GM10847 (cell line): Measurements from ENCODE around the gene TMEM130.

Source experiments
- POLR2A ChIP-seq: IDR thresholded peaks from 2 replicates; pipeline ENCODE4 v1.6.1; 2011; ENCODE audit not compliant: insufficient read length; ENCODE audit errors: extremely low read depth

The TMEM130 gene

DNA sequence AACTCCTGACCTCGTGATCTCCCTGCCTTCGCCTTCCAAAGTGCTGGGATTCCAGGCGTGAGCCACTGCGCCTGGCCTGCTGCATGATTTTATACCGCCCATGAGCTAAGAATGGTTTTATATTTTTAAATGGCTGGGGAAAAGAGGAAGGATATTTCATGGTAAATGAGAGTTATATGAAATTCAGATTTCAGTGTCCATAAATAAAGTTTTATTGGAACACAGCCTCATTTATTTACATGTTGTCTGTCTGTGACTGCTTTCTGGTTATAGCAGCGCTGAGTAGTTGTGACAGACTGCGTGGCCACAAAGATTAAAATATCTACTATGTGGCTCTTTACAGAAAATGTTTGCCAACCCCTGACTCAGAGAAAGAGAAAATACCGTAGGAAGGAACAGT lies 10.7 kb upstream of the TMEM130 start:
- no peak for TF ChIP-seq POLR2A

DNA sequence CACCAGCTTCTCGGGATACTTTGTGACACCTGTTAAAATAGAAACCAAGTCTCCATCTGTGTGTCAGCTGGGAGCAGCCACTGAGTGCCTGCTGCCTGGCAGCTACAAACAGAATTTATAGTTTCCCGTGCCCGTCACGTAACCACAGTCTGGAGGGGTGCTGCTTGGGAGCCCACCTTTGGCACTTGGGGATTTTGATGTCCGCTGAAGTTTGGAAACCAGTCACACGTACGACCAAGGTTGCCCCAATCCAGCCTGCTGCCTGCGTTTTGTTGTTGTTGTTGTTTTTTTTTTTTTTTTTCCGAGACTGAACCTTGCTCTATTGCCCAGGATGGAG lies 10.1 kb upstream of the TMEM130 start:
- no peak for TF ChIP-seq POLR2A

DNA sequence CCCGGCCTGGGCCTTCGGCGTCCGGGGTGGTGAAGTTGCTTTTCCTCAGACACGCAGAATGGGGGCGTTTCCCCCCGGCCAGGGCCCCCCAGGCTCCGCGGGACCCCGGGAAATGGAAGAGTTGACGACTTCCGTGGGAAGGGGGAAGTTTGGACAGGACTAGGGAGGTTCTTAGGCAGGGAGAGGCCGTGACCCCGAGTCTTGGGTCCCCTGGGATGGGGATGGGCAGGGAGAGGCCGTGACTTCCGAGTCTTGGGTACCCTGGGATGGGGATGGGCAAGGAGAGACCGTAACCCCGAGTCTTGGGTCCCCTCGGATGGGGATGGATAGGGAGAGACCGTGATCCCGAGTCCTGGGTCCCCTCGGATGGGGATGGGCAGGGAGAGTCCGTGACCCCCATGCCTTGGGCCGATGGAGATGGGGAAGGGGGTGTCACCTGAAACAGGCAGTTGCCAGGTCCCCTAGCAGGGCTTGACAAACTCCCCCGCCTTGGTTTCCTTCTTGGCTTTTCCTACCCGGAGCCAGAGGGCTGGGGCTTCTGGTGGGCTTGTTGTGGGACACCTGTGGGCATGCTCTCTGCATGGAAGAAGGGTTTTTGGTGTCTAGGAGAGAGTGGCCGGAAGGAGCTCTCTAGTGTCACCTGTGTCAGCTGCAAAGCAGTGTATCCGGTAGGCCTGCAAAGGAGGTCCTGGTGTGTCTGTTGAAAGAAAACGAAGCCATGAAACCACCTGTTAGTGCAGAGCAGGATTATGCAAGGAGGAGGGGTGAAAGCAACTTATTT lies 9.6 kb upstream of the TMEM130 start:
- no peak for TF ChIP-seq POLR2A

DNA sequence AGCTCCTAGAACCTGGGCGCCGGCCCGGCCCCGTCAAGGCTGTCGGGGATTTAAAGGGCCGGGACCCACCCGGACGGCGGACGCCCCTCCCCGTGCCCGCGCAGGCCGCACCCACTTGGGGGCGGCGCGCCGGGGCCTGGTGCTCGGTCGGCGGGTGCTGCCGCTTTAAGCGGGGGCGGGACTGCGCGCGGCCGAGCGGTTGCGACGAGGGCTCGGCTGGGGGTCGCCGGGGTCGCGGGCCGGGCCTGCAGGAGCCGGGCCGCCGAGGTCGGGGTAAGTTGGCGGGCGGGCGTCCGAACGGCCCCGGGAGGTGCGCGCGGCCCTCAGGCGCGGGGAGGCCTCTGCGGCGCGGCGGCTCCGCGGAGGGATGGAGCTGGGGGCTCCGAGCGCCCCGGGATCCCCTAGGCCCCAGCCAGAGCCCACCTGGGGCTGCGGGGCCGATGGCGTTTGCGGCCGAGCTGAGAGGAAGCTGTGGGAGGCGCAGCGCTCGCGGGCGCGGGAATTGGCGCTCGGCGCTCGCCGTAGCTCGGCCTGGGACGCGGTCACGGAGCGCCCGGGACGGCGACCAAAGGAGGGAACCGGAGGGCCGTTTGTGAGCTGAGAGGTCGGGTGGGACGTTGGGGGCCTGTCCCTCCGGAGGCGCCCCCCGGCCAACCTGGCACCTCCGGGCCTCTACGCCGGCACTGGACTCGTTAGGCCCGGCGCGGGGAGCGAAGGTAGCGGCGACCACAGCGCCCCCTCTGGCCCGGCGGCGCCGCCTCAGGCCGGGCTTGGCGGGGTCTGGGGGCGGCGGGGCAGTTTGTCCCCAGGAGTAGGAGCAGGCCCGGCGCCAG lies 8.8 kb upstream of the TMEM130 start, which contains the start of gene TRRAP:
Gene TRRAP (plus strand): TSS at position 168 of the 833 bp plus-strand sequence. CDS start 2,619 bp downstream, outside the sequence.
- peak; percentile 21 for TF ChIP-seq POLR2A

DNA sequence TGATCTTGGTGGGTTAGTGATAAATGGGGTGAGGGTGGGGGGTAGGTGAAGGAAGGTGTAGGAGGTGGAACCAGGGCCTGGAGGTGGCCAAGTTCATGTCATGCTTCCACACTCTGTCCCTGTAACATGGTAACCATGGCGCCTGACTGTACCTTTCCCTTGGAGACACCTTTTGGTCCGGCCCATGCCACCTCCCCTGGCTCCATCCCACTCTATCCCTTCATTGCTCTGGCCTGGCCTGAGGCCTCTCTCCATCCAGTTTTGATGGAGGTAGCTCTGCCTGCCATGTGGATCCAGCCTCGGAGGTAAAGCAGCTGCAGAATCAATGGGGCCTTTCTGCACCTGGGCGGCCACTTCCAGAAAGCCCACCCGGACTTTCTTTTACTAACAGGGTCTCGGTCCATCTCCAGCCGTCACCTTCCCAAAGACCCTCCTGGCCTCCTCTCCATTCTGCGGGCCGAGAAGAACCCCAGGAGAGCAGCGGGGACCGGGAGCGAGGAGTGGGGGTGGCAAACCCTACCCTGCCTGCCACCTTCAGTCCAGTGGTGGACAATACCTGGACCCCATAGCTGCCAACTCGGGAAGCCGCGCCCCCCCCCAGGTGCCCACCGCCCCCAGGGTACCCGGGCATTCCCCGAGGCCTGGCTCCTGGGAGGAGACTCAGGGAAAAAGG lies 8.0 kb upstream of the TMEM130 start:
- no peak for TF ChIP-seq POLR2A

DNA sequence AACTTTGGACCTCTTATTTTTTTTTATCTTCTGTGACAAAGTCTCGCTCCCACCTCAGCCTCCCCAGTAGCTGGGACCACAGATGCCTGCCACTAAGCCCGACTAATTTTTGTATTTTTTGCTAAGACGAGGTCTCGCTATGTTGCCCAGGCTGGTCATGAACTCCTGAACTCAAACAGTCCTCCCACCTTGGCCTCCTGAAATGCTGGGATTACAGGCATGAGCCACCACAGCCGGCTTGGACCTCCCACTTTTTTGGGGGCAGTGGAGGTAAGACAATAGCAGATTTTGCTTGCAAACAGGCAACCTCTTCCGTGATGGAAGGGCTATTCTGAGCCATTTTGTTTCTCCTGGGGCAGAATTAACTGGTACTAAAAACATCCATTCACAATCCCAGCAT lies 7.3 kb upstream of the TMEM130 start:
- TF ChIP-seq POLR2A, result no peak

DNA sequence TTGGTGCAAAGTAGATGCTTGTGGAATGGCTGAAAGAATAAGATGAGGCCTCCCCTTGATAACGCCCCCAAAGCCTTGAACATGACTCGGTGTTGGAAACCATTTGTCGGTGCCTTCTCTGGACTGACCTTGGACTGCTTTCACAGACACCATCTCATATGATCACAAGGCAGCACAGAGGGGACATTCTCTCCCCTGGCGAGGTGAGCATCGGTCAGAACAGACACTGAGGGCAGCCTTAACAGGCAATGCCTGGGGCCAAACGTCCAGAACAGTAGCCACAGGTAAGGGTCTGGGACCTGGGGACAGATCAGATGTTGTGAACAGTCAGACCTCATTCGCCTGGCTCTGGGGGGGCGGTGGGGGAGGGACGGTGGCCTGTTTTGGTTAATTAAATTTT lies 5.7 kb upstream of the TMEM130 start:
- no peak for TF ChIP-seq POLR2A

DNA sequence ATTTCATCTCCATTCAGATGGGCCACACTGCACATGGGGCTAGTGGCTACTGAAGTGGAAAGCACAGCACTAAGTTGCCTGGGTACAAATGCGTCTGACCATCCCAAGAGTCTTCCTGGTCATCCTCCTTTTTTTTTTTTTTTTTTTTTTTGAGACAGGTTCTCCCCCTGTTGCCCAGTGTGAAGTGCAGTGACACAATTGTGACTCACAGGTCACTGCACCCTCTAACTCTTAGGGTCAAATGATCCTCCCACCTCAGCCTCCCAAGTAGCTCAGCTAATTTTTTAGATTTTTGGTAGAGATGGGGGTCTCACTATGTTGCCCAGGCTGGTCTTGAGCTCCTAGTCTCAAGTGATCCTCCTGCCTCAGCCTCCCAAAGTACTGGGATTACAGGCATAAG lies 5.1 kb upstream of the TMEM130 start:
- TF ChIP-seq POLR2A, result no peak

DNA sequence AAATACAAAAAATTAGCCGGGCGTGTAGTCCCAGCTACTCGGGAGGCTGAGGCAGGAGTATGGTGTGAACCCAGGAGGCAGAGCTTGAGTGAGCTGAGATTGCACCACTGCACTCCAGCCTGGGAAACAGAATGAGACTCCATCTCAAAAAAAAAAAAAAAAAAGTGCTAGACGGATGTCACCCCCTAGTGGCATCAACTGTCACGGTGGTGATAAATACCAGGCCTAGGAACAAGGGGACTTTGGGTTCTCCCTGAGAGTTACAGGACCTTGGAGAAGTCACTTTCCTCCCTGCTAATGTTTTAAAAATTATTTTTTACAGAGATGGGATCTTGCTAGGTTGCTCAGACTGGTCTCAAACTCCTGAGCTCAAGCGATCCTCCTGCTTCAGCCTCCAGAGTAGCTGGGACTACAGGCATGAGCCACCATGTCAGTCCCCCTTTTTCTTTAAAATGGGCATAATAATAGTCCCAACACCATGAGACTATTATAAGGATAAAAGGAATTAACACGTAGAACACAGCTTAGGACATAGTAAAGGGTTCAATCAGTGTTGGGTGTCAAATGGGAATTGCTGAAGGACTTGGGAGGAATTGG lies 2.6 kb upstream of the TMEM130 start:
- TF ChIP-seq POLR2A, result no peak

DNA sequence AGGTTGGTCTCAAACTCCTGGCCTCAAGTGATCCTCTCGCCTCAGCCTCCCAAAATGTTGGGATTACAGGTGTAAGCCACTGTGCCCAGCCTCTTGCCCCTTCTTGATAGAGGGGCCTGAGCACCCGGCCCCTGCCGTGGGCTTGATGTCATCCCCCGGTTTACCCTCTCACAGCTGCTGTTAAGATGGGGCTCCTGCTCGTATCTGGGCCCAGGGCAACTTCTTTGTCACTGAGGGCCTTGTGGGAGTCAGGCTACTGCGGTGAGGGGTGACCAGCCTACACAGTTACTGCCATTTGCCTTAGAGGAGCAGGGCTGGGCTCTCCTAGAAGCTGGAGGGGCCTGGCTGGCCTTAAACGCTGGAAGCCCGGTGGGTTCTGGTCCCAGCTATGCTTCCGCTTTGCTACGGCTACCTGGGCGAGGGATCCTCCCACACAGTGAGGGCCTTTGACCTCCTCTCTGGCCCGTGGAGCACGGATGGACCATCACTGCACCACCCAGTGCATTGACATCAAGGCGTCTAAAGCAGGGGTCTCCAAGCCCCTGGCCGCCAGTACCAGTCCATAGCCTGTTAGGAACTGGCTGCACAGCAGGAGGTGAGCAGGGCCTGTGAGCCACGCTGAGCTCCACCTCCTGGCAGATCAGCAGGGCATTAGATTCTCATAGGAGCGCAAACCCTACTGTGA lies 1.1 kb upstream of the TMEM130 start:
- no peak for TF ChIP-seq POLR2A

DNA sequence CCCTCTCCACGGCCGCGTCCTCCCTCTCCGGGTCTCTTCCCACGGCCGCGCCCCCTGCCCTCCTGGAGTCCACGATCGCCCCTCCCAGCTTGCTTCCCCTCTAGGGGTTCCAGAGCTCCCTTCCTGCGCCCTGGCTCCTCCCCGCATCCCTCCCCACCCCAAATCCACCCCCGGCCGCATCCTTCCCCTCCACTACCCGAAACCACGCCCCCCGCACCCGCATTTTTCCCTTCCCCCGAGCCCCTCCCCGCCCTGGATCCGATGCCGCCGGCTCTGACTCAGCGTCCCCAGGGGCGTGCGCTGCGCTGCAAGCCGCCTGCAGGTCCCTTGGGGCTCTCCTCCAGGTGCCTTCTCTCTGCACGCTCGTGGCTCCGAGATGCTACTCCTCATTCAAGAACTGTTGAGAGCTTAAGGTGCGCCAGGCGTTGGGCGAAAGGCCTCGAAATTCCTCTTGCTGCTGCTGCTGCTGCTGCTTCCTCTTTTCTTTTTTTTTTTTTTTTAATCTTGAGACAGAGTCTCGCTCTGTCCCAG lies 372 bp upstream of the TMEM130 start:
- TF ChIP-seq POLR2A, result no peak

DNA sequence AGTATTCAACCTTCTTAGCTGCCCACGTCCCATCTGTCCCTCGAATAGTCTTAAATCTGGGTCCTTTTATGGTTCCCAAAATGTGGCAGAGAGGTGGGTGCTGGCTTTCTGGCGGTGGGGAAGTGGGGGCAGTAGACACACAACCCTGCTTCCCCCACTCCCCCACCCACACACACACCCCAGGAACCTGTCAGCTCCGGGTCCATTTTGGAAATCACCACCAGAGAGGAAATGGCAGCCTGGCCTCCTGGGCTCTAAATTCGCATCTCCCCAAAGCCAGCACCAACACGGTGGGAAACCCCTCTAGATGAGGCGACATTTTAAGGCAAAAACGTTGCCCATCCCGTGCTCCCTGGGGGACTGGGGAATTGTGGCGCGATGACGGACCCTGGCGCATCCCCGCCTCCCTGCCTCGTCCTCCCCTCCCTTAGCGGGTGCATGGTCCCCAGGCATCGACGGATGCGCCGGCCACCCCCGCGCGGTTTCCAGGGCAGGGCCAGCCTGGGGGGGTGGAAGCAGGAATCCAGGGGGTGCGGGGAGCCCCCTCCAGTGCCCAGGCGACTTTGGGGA lies 702 bp downstream of the TMEM130 start:
- no peak for TF ChIP-seq POLR2A

DNA sequence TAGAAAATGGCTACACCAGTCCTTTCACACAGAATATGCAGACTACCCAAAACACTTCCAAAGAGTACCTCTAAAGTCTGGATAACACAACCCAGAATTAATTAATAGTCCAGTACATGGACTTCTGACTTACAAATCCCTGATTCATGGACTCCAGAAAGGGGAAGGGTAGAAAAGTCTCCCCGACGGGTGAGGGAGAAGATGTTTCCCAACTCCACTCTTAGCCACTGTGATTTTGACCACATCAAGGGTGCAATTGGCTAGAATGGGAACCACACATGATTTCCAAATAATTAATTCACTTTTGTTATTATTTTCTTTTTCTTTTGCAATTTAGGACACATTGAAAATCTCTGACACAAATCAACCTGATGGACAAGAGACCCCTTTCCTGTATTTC lies 1.4 kb downstream of the TMEM130 start:
- TF ChIP-seq POLR2A, result no peak

DNA sequence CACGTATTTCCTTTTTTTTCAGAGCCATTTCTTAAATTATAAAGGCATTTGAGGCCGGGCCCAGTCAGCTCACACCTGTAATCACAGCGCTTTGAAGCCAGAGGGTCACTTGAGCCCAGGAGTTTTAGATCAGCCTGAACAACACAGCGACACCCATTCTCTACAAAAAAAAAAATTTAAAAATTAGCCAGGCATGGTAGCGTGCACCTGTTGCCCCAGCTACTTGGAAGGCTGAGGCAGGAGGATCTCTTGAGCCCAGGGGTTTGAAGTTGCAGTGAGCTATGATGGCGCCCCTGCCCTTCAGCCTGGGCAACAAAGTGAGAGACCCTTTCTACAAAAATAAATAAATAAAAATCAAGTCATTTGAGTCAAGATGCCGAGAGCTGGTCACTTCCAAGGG lies 3.0 kb downstream of the TMEM130 start:
- TF ChIP-seq POLR2A, result no peak

DNA sequence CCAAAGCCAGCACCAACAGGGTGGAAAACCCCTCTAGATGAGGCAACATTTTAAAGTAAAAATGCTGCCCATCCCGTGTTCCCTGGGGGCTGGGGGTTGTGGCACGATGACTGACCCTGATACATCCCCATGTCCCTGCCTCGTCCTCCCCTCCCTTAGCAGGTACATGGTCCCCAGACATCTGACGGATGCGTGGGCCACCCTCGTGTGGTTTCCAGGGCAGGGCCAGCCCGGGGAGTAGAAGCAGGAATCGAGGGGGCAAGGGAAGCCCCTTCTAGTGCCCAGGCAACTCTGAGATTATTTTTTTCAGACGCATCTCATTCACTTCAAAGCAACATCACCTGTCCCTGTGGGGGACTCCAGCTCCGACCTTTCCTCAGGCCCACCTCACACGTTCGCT lies 3.5 kb downstream of the TMEM130 start:
- TF ChIP-seq POLR2A, result no peak
